HepG2 (cell line): ENCODE data around the gene TRIO. TPM values are rescaled to one million over a fixed set of nuclear protein-coding genes. Genes with fewer than 3 reads are reported as not detected.

ENCODE experiments used
- ATAC-seq: fragments of 200-7000 bp; cut with Tn5 transposase; 3 replicates; pipeline ENCODE4 v1.9.1; 2020; ENCODE audit warnings: mild to moderate bottlenecking, moderate library complexity
- BruUV-seq: library from RNA; stranded (reverse); fragments of 400-500 nt; replicated peaks from 2 replicates; lab custom pipeline; 2021; lab: Mats Ljungman, UMichigan
- CTCF ChIA-PET: fragments of 300-600 bp; formaldehyde crosslinking; extraction: SDS; loops from one replicate; lab custom pipeline; 2021; ENCODE audit warnings: low total read pairs, inconsistent platforms, low intra/inter-chr PET ratio; lab: Yijun Ruan, JAX
- POLR2A ChIA-PET: fragments of 350-600 bp; sonication (Branson Sonifier 250); formaldehyde crosslinking; loops from one replicate; lab custom pipeline; 2020; ENCODE audit warnings: antibody characterized with exemption, inconsistent platforms; lab: Yijun Ruan, JAX
- DNase-seq: peaks from one replicate; pipeline ENCODE4 v3.0.0-alpha.2; 2015; ENCODE audit warnings: low spot score
- FAIRE-seq: peaks from 3 replicates; lab custom pipeline; 2011; peaks lifted over from hg19 to GRCh38; lab: Jason Lieb, UNC
- H2AFZ ChIP-seq: one replicate; pipeline ENCODE4 v1.6.1; 2011; ENCODE audit warnings: low read length, inconsistent platforms
- H3K27ac ChIP-seq: fragments of 300-600 bp; 3 replicates; pipeline ENCODE4 v1.8.0; 2011; ENCODE audit warnings: mixed run types, mild to moderate bottlenecking, mixed read lengths, low read length, inconsistent platforms; ENCODE audit not compliant: insufficient read depth; ENCODE audit errors: extremely low read length
- H3K27me3 ChIP-seq, 2 experiments: fragments of 200-600 bp in 1 of 2; 2 replicates in 1 of 2; 3 replicates in 1 of 2; pipeline versions ENCODE4 v1.6.0 to v1.8.0; 2011; ENCODE audit warnings: low read length in 2 of 2, mild to moderate bottlenecking in 2 of 2, moderate library complexity in 2 of 2, inconsistent platforms in 1 of 2; ENCODE audit not compliant: insufficient read depth in 2 of 2, control insufficient read depth in 1 of 2
- H3K36me3 ChIP-seq, 2 experiments: fragments of 200-600 bp in 1 of 2; replicated peaks in 1 of 2; 2 replicates in 1 of 2; 3 replicates in 1 of 2; pipeline versions ENCODE4 v1.5.1 to v1.8.0; 2011; ENCODE audit warnings: low read length in 2 of 2, inconsistent platforms in 1 of 2; ENCODE audit not compliant: insufficient read depth in 2 of 2, control insufficient read depth in 1 of 2
- H3K4me1 ChIP-seq: 2 replicates; pipeline ENCODE4 v1.5.1; 2012; ENCODE audit warnings: low read length, inconsistent platforms; ENCODE audit not compliant: insufficient read depth
- H3K4me2 ChIP-seq: 2 replicates; pipeline ENCODE4 v1.6.0; 2011; ENCODE audit warnings: low read depth, low read length, inconsistent platforms
- H3K4me3 ChIP-seq, 3 experiments: fragments of 200-600 bp in 1 of 3; sonication (generic), shearing (Covaris generic) in 1 of 3; replicated peaks in 1 of 3; 2 replicates each; pipeline ENCODE4 v1.5.1; 2011 to 2016; ENCODE audit warnings: low read length in 3 of 3, inconsistent platforms in 2 of 3, low read depth in 2 of 3, mild to moderate bottlenecking in 2 of 3, control low read depth in 1 of 3, mixed read lengths in 1 of 3; ENCODE audit not compliant: insufficient read depth in 1 of 3
- H3K79me2 ChIP-seq: one replicate; pipeline ENCODE4 v1.6.1; 2011; ENCODE audit warnings: low read length, inconsistent platforms; ENCODE audit not compliant: insufficient read depth
- H3K9ac ChIP-seq: 2 replicates; pipeline ENCODE4 v1.6.0; 2011; ENCODE audit warnings: mild to moderate bottlenecking, low read depth, low read length, inconsistent platforms; ENCODE audit not compliant: insufficient read depth
- H3K9me3 ChIP-seq: 2 replicates; pipeline ENCODE4 v1.5.1; 2012; ENCODE audit warnings: mild to moderate bottlenecking, low read length
- H4K20me1 ChIP-seq: 2 replicates; pipeline ENCODE4 v1.6.0; 2011; ENCODE audit warnings: inconsistent platforms, mild to moderate bottlenecking, low read length, moderate library complexity; ENCODE audit not compliant: insufficient read depth
- BRD4 ChIP-seq: sonication (generic); formaldehyde crosslinking; IDR thresholded peaks from 2 replicates; pipeline ENCODE4 v1.4.0; 2020; ENCODE audit warnings: missing genetic modification reagents
- DNMT3B ChIP-seq: conservative IDR thresholded peaks from 2 replicates; pipeline ENCODE4 v1.6.1; 2016; ENCODE audit warnings: missing biosample characterization, control low read depth
- HDAC1 ChIP-seq: sonication (generic); formaldehyde crosslinking; IDR thresholded peaks from 2 replicates; pipeline ENCODE4 v1.5.1; 2020; ENCODE audit warnings: mild to moderate bottlenecking, missing genetic modification reagents
- NCOA2 ChIP-seq: sonication (generic); formaldehyde crosslinking; IDR thresholded peaks from 2 replicates; pipeline ENCODE4 v1.8.0; 2022; ENCODE audit warnings: inconsistent platforms
- ONECUT2 ChIP-seq: sonication (generic); formaldehyde crosslinking; IDR thresholded peaks from 2 replicates; pipeline ENCODE4 v1.4.0; 2020; ENCODE audit warnings: missing genetic modification reagents
- RCOR2 ChIP-seq: IDR thresholded peaks from 2 replicates; pipeline ENCODE4 v1.6.1; 2016; ENCODE audit warnings: missing biosample characterization, missing genetic modification reagents
- SRF ChIP-seq: IDR thresholded peaks from 2 replicates; pipeline ENCODE4 v1.6.1; 2011; ENCODE audit warnings: mild to moderate bottlenecking, low read depth, low read length, moderate library complexity
- STAG1 ChIP-seq: sonication (generic); formaldehyde crosslinking; IDR thresholded peaks from 2 replicates; pipeline ENCODE4 v1.4.0; 2020; ENCODE audit warnings: missing genetic modification reagents
- TP53 ChIP-seq: sonication (generic); formaldehyde crosslinking; conservative IDR thresholded peaks from 2 replicates; pipeline ENCODE4 v1.4.0; 2020; ENCODE audit warnings: missing genetic modification reagents
- ZFP36 ChIP-seq: fragments of 150-350 bp; IDR thresholded peaks from 2 replicates; pipeline ENCODE4 v1.6.1; 2018; ENCODE audit warnings: borderline replicate concordance, low read length, low read depth; ENCODE audit not compliant: partially characterized antibody
- ZNF180 ChIP-seq: sonication (generic); formaldehyde crosslinking; IDR thresholded peaks from 2 replicates; pipeline ENCODE4 v1.4.0; 2020; ENCODE audit warnings: low read depth, missing genetic modification reagents, borderline replicate concordance
- ZNF207 ChIP-seq: fragments of 450-650 bp; IDR thresholded peaks from 2 replicates; pipeline ENCODE4 v1.6.1; 2016; ENCODE audit warnings: antibody characterized with exemption, borderline replicate concordance
- ZNF33A ChIP-seq: sonication (generic); formaldehyde crosslinking; IDR thresholded peaks from 2 replicates; pipeline ENCODE4 v1.5.1; 2020; ENCODE audit warnings: missing genetic modification reagents, mild to moderate bottlenecking, moderate library complexity, borderline replicate concordance
- ZNF44 ChIP-seq: sonication (generic); formaldehyde crosslinking; IDR thresholded peaks from 2 replicates; pipeline ENCODE4 v1.5.1; 2020; ENCODE audit warnings: mild to moderate bottlenecking, missing genetic modification reagents
- ZNF543 ChIP-seq: sonication (generic); formaldehyde crosslinking; IDR thresholded peaks from 2 replicates; pipeline ENCODE4 v1.4.0; 2020; ENCODE audit warnings: mild to moderate bottlenecking, missing genetic modification reagents
- WGBS: methylation state at CpG from one replicate; pipeline ENCODE4 v1.1.6; 2017; ENCODE audit warnings: low lambda C conversion rate; 5-methylcytosine and 5-hydroxymethylcytosine counted together
- in situ Hi-C: cut with HindIII; loops from 2 replicates; pipeline ENCODE4 v1.10.0; 2017; ENCODE audit warnings: low pct_unique_long_range_greater_than_20kb; ENCODE audit not compliant: extremely low pct_ligation_motif_present
- intact Hi-C: fragments of 100-400 bp; cut with micrococcal nuclease; formaldehyde crosslinking; loops from one replicate; pipeline ENCODE4 v1.10.0; 2022; ENCODE audit not compliant: unreplicated experiment
- polyA plus RNA-seq, 8 experiments: library from polyadenylated mRNA; depleted of rRNA in 3 of 8; stranded (reverse) in 7 of 8; unstranded in 1 of 8; fragments of >200 nt; fragmentation: Illumina TruSeq in 4 of 8; extraction: Trizol in 4 of 8; gene quantifications; 2 replicates each; pipeline versions ENCODE4 v1.2.1 to v1.2.3, GENCODE V29; 2011 to 2016; ENCODE audit warnings: low read depth in 4 of 8, missing spikeins in 1 of 8, mixed read lengths in 1 of 8; ENCODE audit not compliant: insufficient read depth in 1 of 8
- total RNA-seq, 5 experiments: library from RNA; depleted of rRNA; stranded (reverse); fragments of >200 nt; fragmentation: Illumina TruSeq; extraction: Trizol; gene quantifications; 2 replicates each; pipeline ENCODE4 v1.2.3, GENCODE V29; 2016; ENCODE audit warnings: low read depth in 1 of 5

The TRIO gene
- total and polyA plus RNA-seq, 2 of the 13 experiments (the other 11 are each of a cell fraction or from before 2014, with no cell fraction given): 45.2 to 45.9 TPM

DNA sequence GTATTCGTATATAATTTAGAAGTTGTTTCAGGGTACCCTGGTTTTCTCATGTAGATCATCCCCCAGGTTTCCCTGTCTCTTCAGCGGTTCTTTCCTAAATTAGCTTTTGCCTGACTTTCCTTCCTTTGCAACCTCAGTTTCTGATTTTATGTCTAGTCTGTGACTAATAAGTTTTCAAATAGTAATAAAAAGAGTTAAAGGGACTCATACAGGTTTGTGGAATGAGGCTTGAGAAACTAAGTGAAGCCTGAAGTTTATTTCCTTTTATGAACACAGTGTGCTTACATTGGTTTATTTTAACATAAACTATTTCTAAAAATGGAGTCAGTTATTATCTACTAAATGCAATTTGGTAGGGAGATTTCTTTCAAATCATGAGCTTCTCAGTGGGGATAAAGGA is 96.8 kb downstream of the TRIO start:
- Histone ChIP-seq H3K4me2 (no peak overlapping the region), H3K9ac (no peak overlapping the region), H3K36me3 (no peaks in the 10 kb centered on the region), H2AFZ (no peak overlapping the region), H3K9me3 (no peaks in the 10 kb centered on the region), H3K4me3 (no peak overlapping the region), H3K27ac (no peak overlapping the region), H4K20me1 (peaks cover 38% of the 10 kb centered on the region), H3K27me3 (no peaks in the 10 kb centered on the region), H3K4me1 (peaks cover 14% of the 10 kb centered on the region)
- WGBS: 96% methylated on average over 2 of the region's 2 CpGs
- BruUV-seq: no TSS peak
- CTCF ChIA-PET: no interaction called here
- DNase-seq: no peak
- no peak for ATAC-seq
- no peak for FAIRE-seq
- intact Hi-C loops: no loop called here
- TF ChIP-seq NCOA2 (CRISPR knock-in tag): no peak
- TF ChIP-seq ZNF180 (CRISPR knock-in tag): no peak
- TF ChIP-seq SRF: no peak
- no peak for TF ChIP-seq ZNF543 (CRISPR knock-in tag)
- TF ChIP-seq HDAC1 (CRISPR knock-in tag): no peak
- no peak for TF ChIP-seq ZNF207
- TF ChIP-seq BRD4: no peak
- no peak for TF ChIP-seq ZNF44 (CRISPR knock-in tag)
- no peak for TF ChIP-seq RCOR2 (CRISPR knock-in tag)
- TF ChIP-seq DNMT3B (CRISPR knock-in tag): no peak
- no peak for TF ChIP-seq ZFP36
- TF ChIP-seq ZNF33A (CRISPR knock-in tag): no peak
- no peak for TF ChIP-seq STAG1
- no peak for TF ChIP-seq TP53 (CRISPR knock-in tag)
- TF ChIP-seq ONECUT2 (CRISPR knock-in tag): no peak
- TF ChIP-seq, all 625 proteins: peak for 0
- H3K79me2 ChIP-seq: peaks cover 95% of the 10 kb centered on the region
- in situ Hi-C loops: no loop called here
- POLR2A ChIA-PET: no interaction called here
